NCI-H226 (cell line): Measurements from ENCODE around the gene LRP5.
"Not testable (repeated sequence)": the region's sequence is repeated elsewhere in the genome, so short reads cannot be mapped to it uniquely, and the experiment has no call there.

Experiments used
- DNase-seq: peaks from one replicate; pipeline ENCODE4 v3.0.0-alpha.2; 2015

The LRP5 gene

GRCh38 chr11:68330700-68331337 lies 18.4 kb downstream of the LRP5 start:
- no peak for DNase-seq

GRCh38 chr11:68331338-68331947 lies 19.1 kb downstream of the LRP5 start:
- no peak for DNase-seq

GRCh38 chr11:68332186-68332585 lies 19.8 kb downstream of the LRP5 start:
- no peak for DNase-seq

- no peak for DNase-seq
These were observed 20.8 kb downstream of the LRP5 start for GRCh38 chr11:68333173-68333572.

GRCh38 chr11:68334923-68335322 lies 22.5 kb downstream of the LRP5 start:
- DNase-seq: no peak

GRCh38 chr11:68335683-68336082 lies 23.3 kb downstream of the LRP5 start:
- no peak for DNase-seq

- DNase-seq: no peak
These were observed 24.3 kb downstream of the LRP5 start for GRCh38 chr11:68336716-68337115.

- no peak for DNase-seq
These were observed 25.0 kb downstream of the LRP5 start for GRCh38 chr11:68337399-68337835.

GRCh38 chr11:68338051-68338780 lies 25.8 kb downstream of the LRP5 start:
- peak; percentile 28 for DNase-seq

- no peak for DNase-seq
These were observed 27.8 kb downstream of the LRP5 start for GRCh38 chr11:68340003-68340767.

- no peak for DNase-seq
These were observed 28.6 kb downstream of the LRP5 start for GRCh38 chr11:68340784-68341556.

- no peak for DNase-seq
These were observed 29.4 kb downstream of the LRP5 start for GRCh38 chr11:68341557-68342458.

- DNase-seq: no peak
These were observed 30.2 kb downstream of the LRP5 start for GRCh38 chr11:68342459-68343158.

- DNase-seq: no peak
These were observed 31.4 kb downstream of the LRP5 start for GRCh38 chr11:68343761-68344256.

GRCh38 chr11:68344821-68345220 lies 32.4 kb downstream of the LRP5 start:
- DNase-seq: not testable (repeated sequence)

GRCh38 chr11:68345776-68346461 lies 33.5 kb downstream of the LRP5 start:
- DNase-seq: no peak

- no peak for DNase-seq
These were observed 34.0 kb downstream of the LRP5 start for GRCh38 chr11:68346462-68346790.

GRCh38 chr11:68347345-68347744 lies 35.0 kb downstream of the LRP5 start:
- DNase-seq: no peak

GRCh38 chr11:68347841-68348240 lies 35.5 kb downstream of the LRP5 start:
- no peak for DNase-seq
